Inflammatory macrophage treated with lipopolysaccharide for 4 hours (primary cell): ENCODE results near the gene NPHS1.

ENCODE experiments used
- DNase-seq: peaks from one replicate; pipeline ENCODE4 v3.0.0-alpha.2; 2020

NPHS1 gene

GRCh38 chr19:35786299-35787160 is 65.8 kb downstream of the NPHS1 start:
- DNase-seq: no peak

GRCh38 chr19:35785339-35785627 is 67.0 kb downstream of the NPHS1 start:
- DNase-seq: no peak

- DNase-seq: no peak
These were observed 67.6 kb downstream of the NPHS1 start for GRCh38 chr19:35784503-35785338.

- no peak for DNase-seq
These were observed 68.6 kb downstream of the NPHS1 start for GRCh38 chr19:35783469-35784434.

- DNase-seq: no peak
These were observed 69.7 kb downstream of the NPHS1 start for GRCh38 chr19:35782589-35782988.

- DNase-seq: no peak
These were observed 70.7 kb downstream of the NPHS1 start for GRCh38 chr19:35781650-35782049.

GRCh38 chr19:35780717-35781116 is 71.6 kb downstream of the NPHS1 start:
- no peak for DNase-seq

- no peak for DNase-seq
These were observed 72.2 kb downstream of the NPHS1 start for GRCh38 chr19:35780058-35780457.

- no peak for DNase-seq
These were observed 73.3 kb downstream of the NPHS1 start for GRCh38 chr19:35779033-35779432.

- no peak for DNase-seq
These were observed 74.3 kb downstream of the NPHS1 start for GRCh38 chr19:35777961-35778360.

- DNase-seq: no peak
These were observed 75.0 kb downstream of the NPHS1 start for GRCh38 chr19:35777086-35777841.

GRCh38 chr19:35776102-35776788 is 76.1 kb downstream of the NPHS1 start:
- DNase-seq: no peak
